Loucy (cell line): ENCODE measurements around the gene CFAP69.

Experiments
- H2AFZ ChIP-seq: fragments of 200-600 bp; sonication (generic); 2 replicates; pipeline ENCODE4 v1.6.0; 2016; ENCODE audit warnings: antibody characterized with exemption, mild to moderate bottlenecking, low read length, moderate library complexity
- H3F3A ChIP-seq: fragments of 200-600 bp; 2 replicates; pipeline ENCODE4 v1.6.0; 2016; ENCODE audit warnings: antibody characterized with exemption, low read depth, mild to moderate bottlenecking
- H3K27me3 ChIP-seq: fragments of 200-600 bp; sonication (generic); 2 replicates; pipeline ENCODE4 v1.6.1; 2014; ENCODE audit warnings: low read length, mild to moderate bottlenecking; ENCODE audit not compliant: insufficient read depth, poor library complexity, severe bottlenecking
- H3K36me3 ChIP-seq: fragments of 200-600 bp; sonication (generic); 2 replicates; pipeline ENCODE4 v1.6.1; 2016; ENCODE audit warnings: low read length; ENCODE audit not compliant: insufficient read depth
- H3K4me1 ChIP-seq: fragments of 200-600 bp; sonication (generic); 2 replicates; pipeline ENCODE4 v1.5.1; 2014; ENCODE audit warnings: low read length, mild to moderate bottlenecking; ENCODE audit not compliant: insufficient read depth, poor library complexity, severe bottlenecking
- H3K4me2 ChIP-seq: fragments of 200-600 bp; sonication (generic); 2 replicates; pipeline ENCODE4 v1.6.0; 2014; ENCODE audit warnings: antibody characterized with exemption, low read length, low read depth, mild to moderate bottlenecking; ENCODE audit not compliant: poor library complexity, severe bottlenecking
- H3K4me3 ChIP-seq: fragments of 200-600 bp; sonication (generic); 2 replicates; pipeline ENCODE4 v1.5.1; 2014; ENCODE audit warnings: low read length, mild to moderate bottlenecking, mixed read lengths; ENCODE audit not compliant: poor library complexity, severe bottlenecking
- H3K79me2 ChIP-seq: fragments of 200-600 bp; sonication (generic); 2 replicates; pipeline ENCODE4 v1.6.1; 2014; ENCODE audit warnings: low read length; ENCODE audit not compliant: insufficient read depth
- H3K9ac ChIP-seq: fragments of 200-600 bp; sonication (generic); 2 replicates; pipeline ENCODE4 v1.6.0; 2014; ENCODE audit warnings: mild to moderate bottlenecking, low read depth, low read length, moderate library complexity; ENCODE audit not compliant: poor library complexity, severe bottlenecking
- H3K9me2 ChIP-seq: fragments of 200-600 bp; sonication (generic); replicated peaks from 2 replicates; pipeline ENCODE4 v1.6.1; 2016; ENCODE audit warnings: low read depth, low read length, mixed read lengths
- H3K9me3 ChIP-seq: fragments of 200-600 bp; sonication (generic); 2 replicates; pipeline ENCODE4 v1.6.1; 2014; ENCODE audit warnings: mild to moderate bottlenecking, antibody characterized with exemption, low read length, low read depth; ENCODE audit not compliant: insufficient read depth
- H4K20me1 ChIP-seq: fragments of 200-600 bp; sonication (generic); 2 replicates; pipeline ENCODE4 v1.6.0; 2014; ENCODE audit warnings: antibody characterized with exemption, low read length, mild to moderate bottlenecking; ENCODE audit not compliant: insufficient read depth, poor library complexity, severe bottlenecking
- EZH2phosphoT487 ChIP-seq: fragments of 200-600 bp; IDR thresholded peaks from 2 replicates; pipeline ENCODE4 v1.6.1; 2018; ENCODE audit warnings: antibody characterized with exemption, mild to moderate bottlenecking, moderate library complexity, borderline replicate concordance
- TF ChIP-seq, protein P1 (sequence below): fragments of 200-600 bp; sonication (generic); conservative IDR thresholded peaks from 2 replicates; pipeline ENCODE4 v1.5.1; 2014; ENCODE audit warnings: mild to moderate bottlenecking, antibody characterized with exemption, low read length

Gene CFAP69

DNA sequence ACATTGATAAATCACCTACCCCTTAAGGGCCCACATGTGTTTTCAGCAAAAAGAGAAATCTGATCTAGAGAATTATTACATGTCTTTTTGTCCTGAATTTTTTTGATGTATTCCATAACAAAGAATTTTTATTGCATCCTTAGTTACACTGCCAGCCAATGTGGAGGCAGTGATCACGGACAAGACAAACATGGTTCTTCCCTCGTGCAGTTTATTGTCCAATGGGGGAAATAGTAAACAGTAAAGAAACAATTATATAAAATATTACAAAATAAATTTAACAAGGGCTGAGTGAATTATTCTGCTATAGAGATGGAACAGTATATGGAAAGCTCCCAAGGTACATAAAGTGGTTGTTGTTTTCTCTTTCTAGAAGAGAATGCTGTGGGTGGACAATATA is 31.5 kb upstream of the CFAP69 start:
- no peaks in the 10 kb centered on the region for H3K79me2 ChIP-seq
- H3K4me1 ChIP-seq: no peaks in the 10 kb centered on the region
- TF ChIP-seq, protein P1, sequence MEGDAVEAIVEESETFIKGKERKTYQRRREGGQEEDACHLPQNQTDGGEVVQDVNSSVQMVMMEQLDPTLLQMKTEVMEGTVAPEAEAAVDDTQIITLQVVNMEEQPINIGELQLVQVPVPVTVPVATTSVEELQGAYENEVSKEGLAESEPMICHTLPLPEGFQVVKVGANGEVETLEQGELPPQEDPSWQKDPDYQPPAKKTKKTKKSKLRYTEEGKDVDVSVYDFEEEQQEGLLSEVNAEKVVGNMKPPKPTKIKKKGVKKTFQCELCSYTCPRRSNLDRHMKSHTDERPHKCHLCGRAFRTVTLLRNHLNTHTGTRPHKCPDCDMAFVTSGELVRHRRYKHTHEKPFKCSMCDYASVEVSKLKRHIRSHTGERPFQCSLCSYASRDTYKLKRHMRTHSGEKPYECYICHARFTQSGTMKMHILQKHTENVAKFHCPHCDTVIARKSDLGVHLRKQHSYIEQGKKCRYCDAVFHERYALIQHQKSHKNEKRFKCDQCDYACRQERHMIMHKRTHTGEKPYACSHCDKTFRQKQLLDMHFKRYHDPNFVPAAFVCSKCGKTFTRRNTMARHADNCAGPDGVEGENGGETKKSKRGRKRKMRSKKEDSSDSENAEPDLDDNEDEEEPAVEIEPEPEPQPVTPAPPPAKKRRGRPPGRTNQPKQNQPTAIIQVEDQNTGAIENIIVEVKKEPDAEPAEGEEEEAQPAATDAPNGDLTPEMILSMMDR: no peak
- no peak for TF ChIP-seq EZH2phosphoT487
- H3F3A ChIP-seq: no peaks in the 10 kb centered on the region
- H3K27me3 ChIP-seq: no peaks in the 10 kb centered on the region
- H3K9ac ChIP-seq: no peak overlapping the region
- no peak overlapping the region for H2AFZ ChIP-seq
- H3K4me3 ChIP-seq: no peak overlapping the region
- no peaks in the 10 kb centered on the region for H3K36me3 ChIP-seq
- no peak overlapping the region for H3K4me2 ChIP-seq
- no peaks in the 10 kb centered on the region for H3K9me3 ChIP-seq
- no peaks in the 10 kb centered on the region for H3K9me2 ChIP-seq
- no peaks in the 10 kb centered on the region for H4K20me1 ChIP-seq

DNA sequence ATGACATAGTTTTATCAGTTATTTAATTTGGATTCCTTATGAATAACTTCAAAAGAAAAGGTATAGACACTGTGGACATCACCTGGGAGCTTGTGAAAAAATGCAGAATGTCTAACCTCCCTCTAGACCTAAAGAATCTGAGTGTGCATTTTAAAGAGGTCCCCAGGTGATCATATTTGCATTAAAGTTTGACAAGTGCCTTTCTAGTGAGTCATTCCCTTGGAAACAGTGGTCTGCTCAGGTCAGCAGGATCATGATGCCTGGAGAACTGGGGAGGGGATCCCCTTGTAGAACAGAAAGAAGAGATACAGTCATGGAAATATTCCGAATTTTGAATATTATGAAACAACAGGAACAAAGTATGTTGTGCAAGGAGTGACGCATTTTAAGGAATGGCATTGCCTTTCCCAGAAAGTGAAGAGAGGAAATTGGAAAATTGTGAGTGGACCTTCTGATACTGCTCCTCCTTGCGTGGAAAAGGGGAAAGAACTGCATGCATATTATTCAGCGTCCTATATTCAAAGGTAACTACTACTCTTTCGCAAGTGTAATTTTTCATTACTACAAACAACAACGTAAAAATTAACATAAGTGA is 28.8 kb upstream of the CFAP69 start:
- Histone ChIP-seq H3K9me2 (no peaks in the 10 kb centered on the region), H3K4me3 (no peak overlapping the region), H3K4me2 (no peak overlapping the region), H3K36me3 (no peaks in the 10 kb centered on the region), H3K27me3 (no peaks in the 10 kb centered on the region), H3K9me3 (no peaks in the 10 kb centered on the region), H3F3A (no peaks in the 10 kb centered on the region), H3K9ac (no peak overlapping the region), H4K20me1 (no peaks in the 10 kb centered on the region), H3K4me1 (no peaks in the 10 kb centered on the region), H2AFZ (no peak overlapping the region), H3K79me2 (no peaks in the 10 kb centered on the region)
- TF ChIP-seq, protein P1: no peak
- TF ChIP-seq EZH2phosphoT487: no peak

DNA sequence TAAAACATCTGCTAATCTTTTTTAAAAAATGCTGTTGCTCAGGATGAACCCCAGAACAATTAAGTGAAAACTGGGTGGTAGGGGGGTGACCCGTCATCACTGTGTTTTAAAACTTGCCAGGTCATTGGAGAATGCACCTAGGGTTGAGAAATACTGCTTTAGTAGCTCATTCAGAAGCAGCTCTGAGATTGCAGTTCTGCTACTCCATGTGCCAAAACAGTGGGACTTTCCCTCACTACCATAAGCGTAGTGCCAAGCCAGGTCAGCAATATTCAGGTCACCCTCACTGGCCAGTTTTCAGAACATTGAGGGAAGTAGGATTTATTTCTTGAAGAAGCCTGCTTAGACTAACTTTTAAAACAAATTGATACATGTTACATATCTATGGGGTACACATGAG is 28.2 kb upstream of the CFAP69 start:
- H3K9me3 ChIP-seq: no peaks in the 10 kb centered on the region
- TF ChIP-seq, protein P1: no peak
- TF ChIP-seq EZH2phosphoT487: no peak
- H3K9ac ChIP-seq: no peak overlapping the region
- no peaks in the 10 kb centered on the region for H3K4me1 ChIP-seq
- no peaks in the 10 kb centered on the region for H3K27me3 ChIP-seq
- no peak overlapping the region for H2AFZ ChIP-seq
- no peaks in the 10 kb centered on the region for H3K79me2 ChIP-seq
- H3K36me3 ChIP-seq: no peaks in the 10 kb centered on the region
- no peaks in the 10 kb centered on the region for H3K9me2 ChIP-seq
- no peaks in the 10 kb centered on the region for H4K20me1 ChIP-seq
- H3K4me3 ChIP-seq: no peak overlapping the region
- H3F3A ChIP-seq: no peaks in the 10 kb centered on the region
- no peak overlapping the region for H3K4me2 ChIP-seq
